ENCODE results near the gene ARHGAP6.
A peak's percentile ranks its signal among the peaks of the same experiment; 100 is the strongest.

The ARHGAP6 gene

DNA sequence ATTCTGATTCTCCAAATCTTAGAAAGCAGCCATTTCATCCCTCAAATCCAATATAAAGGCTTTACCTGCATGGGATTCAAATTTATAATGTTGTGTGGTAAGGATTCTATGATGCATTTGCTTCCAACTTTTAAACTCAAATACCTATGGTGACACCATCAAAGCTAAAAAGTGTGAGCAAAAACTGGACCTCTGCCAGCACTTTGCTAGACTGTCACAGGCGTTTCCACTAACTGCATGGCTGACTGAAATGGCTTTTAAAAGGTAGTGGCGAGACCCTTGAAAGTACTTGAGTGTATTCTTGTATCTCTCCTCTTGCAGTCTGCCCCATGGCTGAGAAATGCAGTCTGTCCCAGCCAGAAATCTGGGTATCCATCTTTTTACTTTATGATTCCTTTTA, 203.1 kb downstream of the ARHGAP6 start:
- Histone ChIP-seq H3K27ac (peak overlapping the region in 1 of 2 donors; percentile 57), H3K4me3 (no peak overlapping the region)
- DNase-seq (ENCODE audit: low spot score) = no peak
- TF ChIP-seq, protein P1, sequence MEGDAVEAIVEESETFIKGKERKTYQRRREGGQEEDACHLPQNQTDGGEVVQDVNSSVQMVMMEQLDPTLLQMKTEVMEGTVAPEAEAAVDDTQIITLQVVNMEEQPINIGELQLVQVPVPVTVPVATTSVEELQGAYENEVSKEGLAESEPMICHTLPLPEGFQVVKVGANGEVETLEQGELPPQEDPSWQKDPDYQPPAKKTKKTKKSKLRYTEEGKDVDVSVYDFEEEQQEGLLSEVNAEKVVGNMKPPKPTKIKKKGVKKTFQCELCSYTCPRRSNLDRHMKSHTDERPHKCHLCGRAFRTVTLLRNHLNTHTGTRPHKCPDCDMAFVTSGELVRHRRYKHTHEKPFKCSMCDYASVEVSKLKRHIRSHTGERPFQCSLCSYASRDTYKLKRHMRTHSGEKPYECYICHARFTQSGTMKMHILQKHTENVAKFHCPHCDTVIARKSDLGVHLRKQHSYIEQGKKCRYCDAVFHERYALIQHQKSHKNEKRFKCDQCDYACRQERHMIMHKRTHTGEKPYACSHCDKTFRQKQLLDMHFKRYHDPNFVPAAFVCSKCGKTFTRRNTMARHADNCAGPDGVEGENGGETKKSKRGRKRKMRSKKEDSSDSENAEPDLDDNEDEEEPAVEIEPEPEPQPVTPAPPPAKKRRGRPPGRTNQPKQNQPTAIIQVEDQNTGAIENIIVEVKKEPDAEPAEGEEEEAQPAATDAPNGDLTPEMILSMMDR (IDR thresholded peaks at IDR 0.05) = no peak

DNA sequence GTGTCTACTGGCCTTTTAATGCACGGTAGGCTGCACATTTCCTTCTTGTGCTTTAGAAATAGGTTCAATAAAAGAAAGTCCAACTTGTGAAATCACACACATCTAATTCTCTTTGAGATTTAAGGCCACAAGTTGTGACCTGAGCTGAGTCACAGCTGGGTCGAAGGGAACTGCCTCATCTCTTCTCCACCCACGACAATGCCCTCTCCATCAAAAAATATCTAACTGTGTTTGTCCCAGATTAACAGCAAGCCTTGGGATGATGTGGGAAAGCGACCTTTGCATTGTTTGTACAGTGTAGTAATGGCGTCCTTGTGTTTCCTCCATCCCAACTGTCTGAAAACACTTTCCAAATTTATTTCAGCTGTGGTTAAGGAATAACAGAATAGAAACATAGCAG, 203.6 kb downstream of the ARHGAP6 start:
- DNase-seq (ENCODE audit: low spot score) = no peak
- Histone ChIP-seq H3K4me3 (no peak overlapping the region), H3K27ac (peak overlapping the region in 1 of 2 donors; percentile 57)
- TF ChIP-seq, protein P1 (IDR thresholded peaks at IDR 0.05) = no peak

DNA sequence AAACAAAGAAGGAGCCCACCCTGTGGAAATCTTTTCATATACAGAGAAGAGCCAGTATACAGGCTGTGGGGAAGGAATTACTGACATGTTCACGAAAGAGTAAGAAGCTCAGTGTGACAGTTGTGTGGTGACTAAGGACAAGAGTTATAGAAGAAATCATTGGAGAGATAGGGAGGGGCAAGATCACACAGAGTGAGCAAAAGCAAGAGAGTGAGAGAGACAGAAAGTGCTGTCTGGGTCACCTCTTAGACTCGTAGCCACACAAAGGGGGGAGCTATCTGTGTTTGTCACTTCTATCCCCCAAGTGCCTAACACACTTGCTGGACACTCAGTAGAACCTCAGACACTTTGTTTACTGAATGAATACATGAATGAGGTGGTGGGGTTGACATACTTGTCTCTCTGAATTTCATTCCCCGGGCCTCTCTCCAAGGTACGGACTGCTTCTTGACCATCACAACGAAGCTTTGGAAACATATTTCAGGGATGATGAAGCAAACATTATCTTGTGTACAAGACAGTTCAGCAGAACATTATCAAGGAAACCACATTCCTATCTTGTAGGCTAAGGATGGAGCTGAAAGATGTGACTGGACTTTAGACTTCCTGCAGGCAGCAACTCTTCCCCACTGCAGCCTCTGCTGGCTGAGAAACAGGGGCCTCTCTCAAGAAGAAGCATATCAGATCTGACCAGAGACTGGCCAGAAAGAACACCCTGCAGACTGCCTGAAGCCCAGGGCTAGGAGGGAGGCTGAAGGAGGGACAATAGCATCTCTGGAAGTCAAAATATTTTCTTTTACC, 204.3 kb downstream of the ARHGAP6 start:
- H3K4me3 ChIP-seq = no peak overlapping the region
- TF ChIP-seq, protein P1 (IDR thresholded peaks at IDR 0.05) = no peak
- DNase-seq (ENCODE audit: low spot score) = no peak
- peak overlapping the region in 1 of 2 donors; percentile 57 for H3K27ac ChIP-seq

DNA sequence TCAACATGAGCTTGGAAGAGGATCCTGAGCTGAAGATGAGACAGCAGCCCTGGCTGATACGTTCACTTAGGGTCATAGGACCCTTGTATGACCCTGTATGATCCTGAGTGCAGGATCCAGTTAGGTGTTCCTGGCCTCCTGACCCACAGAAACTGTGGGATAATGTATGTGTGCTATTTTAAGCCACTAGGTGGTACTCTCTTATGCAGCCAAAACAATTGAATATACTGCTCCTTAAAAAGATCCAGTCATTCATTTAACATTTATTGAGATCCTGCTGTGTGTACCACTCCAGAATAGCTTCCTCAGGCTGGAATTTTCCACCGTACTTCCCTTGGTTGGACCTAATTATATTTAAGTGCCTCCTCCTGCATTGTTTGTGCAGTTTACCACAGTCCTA, 205.4 kb downstream of the ARHGAP6 start:
- TF ChIP-seq, protein P1 (IDR thresholded peaks at IDR 0.05) = no peak
- Histone ChIP-seq H3K4me3 (no peak overlapping the region), H3K27ac (no peak overlapping the region)
- no peak for DNase-seq (ENCODE audit: low spot score)

DNA sequence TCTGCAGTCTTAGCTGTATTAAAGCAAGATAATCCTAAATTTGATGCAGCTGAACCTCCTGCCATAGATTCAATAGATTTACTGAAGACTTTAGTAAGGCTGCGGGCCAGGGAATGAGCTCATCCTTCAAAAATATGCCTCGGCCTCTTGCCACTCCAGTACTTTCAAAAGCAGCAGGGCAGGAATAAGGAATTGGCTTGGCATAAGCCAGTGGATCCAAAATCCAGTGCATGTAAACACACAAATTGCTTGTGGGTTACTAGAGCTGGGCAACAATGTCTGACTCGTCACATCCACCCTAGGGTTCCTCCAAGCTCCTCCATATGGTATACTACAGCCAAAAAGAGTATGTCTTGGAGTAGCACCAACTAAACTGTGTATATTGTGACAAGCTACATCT, 207.6 kb downstream of the ARHGAP6 start:
- Histone ChIP-seq H3K4me3 (no peak overlapping the region), H3K27ac (peak overlapping the region in 1 of 2 donors; percentile 30)
- TF ChIP-seq, protein P1 (IDR thresholded peaks at IDR 0.05) = no peak
- DNase-seq (ENCODE audit: low spot score) = no peak

DNA sequence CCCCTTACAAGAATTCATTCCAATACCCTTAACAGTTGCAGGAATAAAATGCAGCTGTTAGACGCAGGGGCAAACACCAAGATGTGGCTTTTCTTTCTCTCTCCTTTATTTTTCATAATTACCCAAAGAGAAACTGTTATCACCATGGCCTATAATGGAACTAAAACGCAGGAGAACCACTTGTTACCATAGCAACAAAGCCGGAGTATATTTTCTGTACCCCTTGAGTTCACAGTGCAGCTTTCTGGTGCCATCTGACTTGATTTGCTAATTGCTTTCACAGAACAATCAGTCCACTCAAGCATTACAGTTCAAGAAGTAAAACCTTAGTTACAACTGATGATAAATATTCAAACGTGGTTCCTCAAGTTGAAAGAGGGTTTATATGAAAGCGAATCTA, 214.6 kb downstream of the ARHGAP6 start:
- TF ChIP-seq, protein P1 (IDR thresholded peaks at IDR 0.05) = no peak
- H3K4me3 ChIP-seq = no peak overlapping the region
- H3K27ac ChIP-seq = no peak overlapping the region
- DNase-seq (ENCODE audit: low spot score) = no peak

DNA sequence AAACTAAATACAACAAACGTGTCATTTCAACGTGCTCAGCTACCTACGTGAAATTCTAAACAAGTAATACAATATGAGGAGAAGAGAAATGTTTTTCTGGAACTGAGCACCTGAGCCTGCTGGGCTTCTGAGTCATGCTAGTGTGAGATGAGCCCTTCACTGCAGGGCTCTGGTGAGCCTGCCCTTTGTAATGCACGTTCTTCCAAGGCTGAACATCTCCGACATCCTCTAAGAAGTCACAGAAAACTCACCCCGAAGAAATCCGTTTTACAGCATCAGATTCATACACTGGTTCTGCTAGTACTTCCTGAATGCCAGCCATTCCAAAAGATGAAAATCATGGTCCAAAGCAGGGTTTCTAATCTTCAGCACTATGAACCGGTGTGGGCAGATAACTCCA, 215.4 kb downstream of the ARHGAP6 start:
- no peak for DNase-seq (ENCODE audit: low spot score)
- H3K27ac ChIP-seq = peak overlapping the region in 1 of 2 donors; percentile 36
- TF ChIP-seq, protein P1 (IDR thresholded peaks at IDR 0.05) = no peak
- no peak overlapping the region for H3K4me3 ChIP-seq
